CD14-positive monocyte (primary cell): Measurements from ENCODE around the gene MFAP1. TPM values are rescaled to one million over a fixed set of nuclear protein-coding genes. Genes with fewer than 3 reads are reported as not detected.

ENCODE experiments used
- DNase-seq, 3 donors: peaks; one replicate each; pipeline ENCODE4 v3.0.0-alpha.2; 2011 to 2022
- H2AFZ ChIP-seq: 2 replicates; pipeline ENCODE4 v1.6.0; 2012; ENCODE audit warnings: mild to moderate bottlenecking, low read depth, low read length, inconsistent platforms; ENCODE audit not compliant: insufficient read depth, poor library complexity, severe bottlenecking
- H3K27ac ChIP-seq, 2 donors: 1 replicate in 1 of 2; 2 replicates in 1 of 2; pipeline ENCODE4 v1.5.1; 2012 to 2013; ENCODE audit warnings: low read length in 2 of 2, control low read depth in 1 of 2, inconsistent platforms in 1 of 2, low read depth in 1 of 2, mild to moderate bottlenecking in 1 of 2
- H3K27me3 ChIP-seq, 2 donors: one replicate each; pipeline versions ENCODE4 v1.6.0 to v1.6.1; 2011 to 2013; ENCODE audit warnings: low read length in 2 of 2; ENCODE audit not compliant: control insufficient read depth in 2 of 2, insufficient read depth in 2 of 2
- H3K36me3 ChIP-seq, 2 donors: replicated peaks in 1 of 2; 1 replicate in 1 of 2; 2 replicates in 1 of 2; pipeline versions ENCODE4 v1.5.1 to v1.6.1; 2012 to 2013; ENCODE audit warnings: low read length in 2 of 2, control low read depth in 1 of 2, inconsistent platforms in 1 of 2, mild to moderate bottlenecking in 1 of 2; ENCODE audit not compliant: insufficient read depth in 2 of 2, control insufficient read depth in 1 of 2
- H3K4me1 ChIP-seq, 2 donors: 1 replicate in 1 of 2; 2 replicates in 1 of 2; pipeline versions ENCODE4 v1.5.1 to v1.6.1; 2012 to 2013; ENCODE audit warnings: low read length in 2 of 2, control low read depth in 1 of 2, inconsistent platforms in 1 of 2, mild to moderate bottlenecking in 1 of 2, moderate library complexity in 1 of 2; ENCODE audit not compliant: insufficient read depth in 2 of 2, control insufficient read depth in 1 of 2
- H3K4me2 ChIP-seq: replicated peaks from 2 replicates; pipeline ENCODE3; 2012; ENCODE audit warnings: low read length, moderate library complexity, mild to moderate bottlenecking; ENCODE audit not compliant: poor library complexity, severe bottlenecking; ENCODE audit errors: extremely low read depth
- H3K4me3 ChIP-seq, 3 experiments: fragments of 200-600 bp in 1 of 3; sonication (generic) in 1 of 3; replicated peaks in 1 of 3; 1 replicate in 2 of 3; 2 replicates in 1 of 3; pipeline ENCODE4 v1.5.1; 2011 to 2013; ENCODE audit warnings: low read length in 3 of 3, mild to moderate bottlenecking in 3 of 3, control low read depth in 2 of 3, low read depth in 2 of 3, inconsistent platforms in 1 of 3, moderate library complexity in 1 of 3
- H3K79me2 ChIP-seq: 2 replicates; pipeline ENCODE4 v1.6.0; 2012; ENCODE audit warnings: mild to moderate bottlenecking, control low read depth, inconsistent platforms, low read length, moderate library complexity; ENCODE audit not compliant: insufficient read depth
- H3K9ac ChIP-seq: 2 replicates; pipeline ENCODE4 v1.6.0; 2017; ENCODE audit warnings: low read length, mild to moderate bottlenecking; ENCODE audit not compliant: insufficient read depth, poor library complexity, severe bottlenecking
- H3K9me3 ChIP-seq, 2 donors: replicated peaks in 1 of 2; 1 replicate in 1 of 2; 2 replicates in 1 of 2; pipeline versions ENCODE4 v1.5.1 to v1.6.1; 2012 to 2013; ENCODE audit warnings: low read length in 2 of 2, control low read depth in 1 of 2; ENCODE audit not compliant: control insufficient read depth in 1 of 2, insufficient read depth in 1 of 2
- H4K20me1 ChIP-seq: 2 replicates; pipeline ENCODE4 v1.6.0; 2012; ENCODE audit warnings: mild to moderate bottlenecking, low read length, control low read depth, moderate library complexity; ENCODE audit not compliant: insufficient read depth
- H3K27ac Mint-ChIP-seq, 7 donors: one replicate each; pipeline ENCODE4 v1.8.0; 2020; ENCODE audit warnings: mild to moderate bottlenecking in 7 of 7, mixed read lengths in 7 of 7, moderate library complexity in 6 of 7, inconsistent platforms in 2 of 7
- H3K27me3 Mint-ChIP-seq, 3 donors: one replicate each; pipeline ENCODE4 v1.8.0; 2021 to 2022; ENCODE audit warnings: low read depth in 3 of 3, mild to moderate bottlenecking in 3 of 3, mixed read lengths in 3 of 3, moderate library complexity in 3 of 3, inconsistent platforms in 1 of 3
- H3K36me3 Mint-ChIP-seq, 2 donors: one replicate each; pipeline ENCODE4 v1.8.0; 2020; ENCODE audit warnings: mixed read lengths in 2 of 2, inconsistent platforms in 1 of 2, mild to moderate bottlenecking in 1 of 2
- H3K4me1 Mint-ChIP-seq: one replicate; pipeline ENCODE4 v1.8.0; 2020; ENCODE audit warnings: mild to moderate bottlenecking, mixed read lengths
- H3K4me3 Mint-ChIP-seq, 2 donors: one replicate each; pipeline ENCODE4 v1.8.0; 2020; ENCODE audit warnings: mild to moderate bottlenecking in 2 of 2, mixed read lengths in 2 of 2, moderate library complexity in 1 of 2
- H3K9me3 Mint-ChIP-seq, 7 donors: one replicate each; pipeline ENCODE4 v1.8.0; 2020 to 2022; ENCODE audit warnings: mixed read lengths in 7 of 7, mild to moderate bottlenecking in 6 of 7, moderate library complexity in 6 of 7, inconsistent platforms in 2 of 7
- WGBS: methylation state at CpG from one replicate; pipeline ENCODE4 v1.1.5; 2013; ENCODE audit warnings: missing lambda C conversion rate; ENCODE audit not compliant: insufficient coverage; 5-methylcytosine and 5-hydroxymethylcytosine counted together
- intact Hi-C, 2 donors: fragments of 100-400 bp; cut with micrococcal nuclease; formaldehyde crosslinking; loops; one replicate each; pipeline versions ENCODE4 v1.15.0 to v1.15.1; 2023
- polyA plus RNA-seq, 3 donors: library from polyadenylated mRNA; depleted of rRNA in 1 of 3; unstranded in 2 of 3; stranded (reverse) in 1 of 3; fragments of 300-500 nt in 2 of 3; fragments of >200 nt in 1 of 3; fragmentation: Illumina TruSeq in 2 of 3; gene quantifications; 1 replicate in 2 of 3; 2 replicates in 1 of 3; pipeline ENCODE4 v1.2.3, GENCODE V29; 2012 to 2021
- TF ChIP-seq, protein P1 (sequence below): fragments of 200-600 bp; IDR thresholded peaks from one replicate; pipeline ENCODE4 v1.8.0; 2022; ENCODE audit warnings: antibody characterized with exemption, mild to moderate bottlenecking

Gene MFAP1
- polyA plus RNA-seq, 3 donors = 2.6 to 3.7 (median 3.7) TPM

DNA sequence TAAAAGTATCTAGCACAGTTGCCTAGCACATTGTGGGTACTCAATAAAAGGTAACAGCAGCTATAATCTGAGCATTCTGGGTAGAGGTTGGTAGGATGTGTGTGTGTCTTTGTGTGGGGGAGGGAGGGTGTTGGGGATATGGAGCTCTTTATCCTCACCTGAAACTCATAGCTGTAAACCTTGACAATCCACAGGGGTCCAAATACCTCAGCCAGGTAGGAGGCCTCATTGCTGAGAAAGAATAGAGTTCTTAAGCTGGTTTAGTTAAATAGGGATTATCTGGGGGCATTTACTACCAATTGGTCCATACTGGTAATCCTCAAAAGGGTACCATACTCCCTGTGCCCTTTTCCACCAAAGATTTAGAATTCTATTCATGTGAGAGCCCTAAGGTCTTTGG, 28.5 kb downstream of the MFAP1 start:
- H3K4me2 ChIP-seq = no peak overlapping the region
- TF ChIP-seq, protein P1, sequence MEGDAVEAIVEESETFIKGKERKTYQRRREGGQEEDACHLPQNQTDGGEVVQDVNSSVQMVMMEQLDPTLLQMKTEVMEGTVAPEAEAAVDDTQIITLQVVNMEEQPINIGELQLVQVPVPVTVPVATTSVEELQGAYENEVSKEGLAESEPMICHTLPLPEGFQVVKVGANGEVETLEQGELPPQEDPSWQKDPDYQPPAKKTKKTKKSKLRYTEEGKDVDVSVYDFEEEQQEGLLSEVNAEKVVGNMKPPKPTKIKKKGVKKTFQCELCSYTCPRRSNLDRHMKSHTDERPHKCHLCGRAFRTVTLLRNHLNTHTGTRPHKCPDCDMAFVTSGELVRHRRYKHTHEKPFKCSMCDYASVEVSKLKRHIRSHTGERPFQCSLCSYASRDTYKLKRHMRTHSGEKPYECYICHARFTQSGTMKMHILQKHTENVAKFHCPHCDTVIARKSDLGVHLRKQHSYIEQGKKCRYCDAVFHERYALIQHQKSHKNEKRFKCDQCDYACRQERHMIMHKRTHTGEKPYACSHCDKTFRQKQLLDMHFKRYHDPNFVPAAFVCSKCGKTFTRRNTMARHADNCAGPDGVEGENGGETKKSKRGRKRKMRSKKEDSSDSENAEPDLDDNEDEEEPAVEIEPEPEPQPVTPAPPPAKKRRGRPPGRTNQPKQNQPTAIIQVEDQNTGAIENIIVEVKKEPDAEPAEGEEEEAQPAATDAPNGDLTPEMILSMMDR = no peak
- no peak overlapping the region for H3K27ac ChIP-seq
- H3K27me3 ChIP-seq = no peaks in the 10 kb centered on the region
- DNase-seq = no peak
- H3K9ac ChIP-seq = no peak overlapping the region
- peaks cover 46% of the 10 kb centered on the region for H3K79me2 ChIP-seq
- H2AFZ ChIP-seq = no peak overlapping the region
- peaks cover 38 to 56% of the 10 kb centered on the region in 2 donors for H3K36me3 ChIP-seq
- Mint-ChIP-seq H3K27ac (peak overlapping the region in 1 of 7 donors; percentile 74), H3K4me1 (peaks cover 63% of the 10 kb centered on the region), H3K4me3 (no peak overlapping the region), H3K36me3 (peaks cover 54 to 55% of the 10 kb centered on the region in 2 donors), H3K9me3 (no peaks in the 10 kb centered on the region), H3K27me3 (peaks cover 0 to under 1% (median 0%) of the 10 kb centered on the region in 3 donors)
- H3K9me3 ChIP-seq = no peaks in the 10 kb centered on the region
- no peak overlapping the region for H3K4me3 ChIP-seq
- H4K20me1 ChIP-seq = peaks cover 39% of the 10 kb centered on the region
- intact Hi-C loops = no loop called here
- H3K4me1 ChIP-seq = peaks cover 32 to 54% of the 10 kb centered on the region in 2 donors

DNA sequence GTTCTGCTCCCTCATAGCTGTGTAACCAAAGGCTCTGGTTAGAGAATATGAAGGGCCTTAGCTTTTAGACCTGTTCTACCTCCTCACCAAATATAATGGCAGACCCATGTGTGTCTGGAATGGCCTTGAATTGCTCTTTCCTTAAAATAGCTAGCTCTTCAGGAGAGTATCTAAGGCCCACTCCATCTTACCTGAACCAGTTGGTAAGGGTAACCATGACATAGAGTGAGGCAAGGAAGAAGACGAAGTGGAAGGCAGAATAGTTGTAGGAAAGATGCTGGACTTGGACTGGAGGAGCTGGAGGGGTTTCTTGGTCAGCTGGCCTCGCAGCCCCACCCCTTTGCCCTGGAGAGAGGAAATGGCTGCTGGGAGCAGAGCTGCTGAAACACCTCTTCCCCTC, 29.3 kb downstream of the MFAP1 start:
- DNase-seq = no peak
- Mint-ChIP-seq H3K4me1 (peaks cover 59% of the 10 kb centered on the region), H3K27me3 (peaks cover 0 to 1% (median 0%) of the 10 kb centered on the region in 3 donors), H3K36me3 (peaks cover 54 to 55% of the 10 kb centered on the region in 2 donors), H3K27ac (peak overlapping the region in 4 of 7 donors; percentile 15 to 76 (median 26)), H3K4me3 (no peak overlapping the region), H3K9me3 (no peaks in the 10 kb centered on the region)
- Histone ChIP-seq H3K79me2 (peaks cover 40% of the 10 kb centered on the region), H3K36me3 (peaks cover 38 to 56% of the 10 kb centered on the region in 2 donors), H3K9ac (no peak overlapping the region), H3K27ac (peak overlapping the region in 1 of 2 donors; percentile 100), H4K20me1 (peaks cover 39% of the 10 kb centered on the region), H3K27me3 (no peaks in the 10 kb centered on the region), H3K4me2 (no peak overlapping the region), H3K4me3 (no peak overlapping the region), H2AFZ (no peak overlapping the region), H3K9me3 (no peaks in the 10 kb centered on the region), H3K4me1 (peaks cover 27 to 48% of the 10 kb centered on the region in 2 donors)
- intact Hi-C loops = no loop called here
- WGBS = no CpG with 5 or more reads among the region's 2 CpGs
- TF ChIP-seq, protein P1 = no peak
